ENCODE data around the gene VN1R5.
"Not testable (repeated sequence)": the region's sequence is repeated elsewhere in the genome, so short reads cannot be mapped to it uniquely, and the experiment has no call there.

DNA sequence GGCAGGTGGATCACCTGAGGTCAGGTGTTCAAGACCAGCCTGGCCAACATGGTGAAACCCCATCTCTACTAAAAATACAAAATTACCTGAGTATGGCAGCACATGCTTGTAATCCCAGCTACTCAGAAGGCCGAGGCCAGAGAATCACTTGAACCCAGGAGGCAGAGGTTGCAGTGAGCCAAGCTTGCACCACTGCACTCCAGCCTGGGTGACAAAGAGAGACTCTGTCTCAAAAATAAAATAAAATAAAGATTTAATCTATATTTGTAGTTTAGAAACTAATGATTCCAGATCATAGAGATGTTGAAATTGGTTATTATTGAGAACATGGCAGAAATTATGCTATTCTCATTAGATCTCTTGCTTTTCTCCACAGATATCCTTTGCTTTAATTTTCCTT is at the start of gene VN1R5:
- TF ChIP-seq, protein P1, sequence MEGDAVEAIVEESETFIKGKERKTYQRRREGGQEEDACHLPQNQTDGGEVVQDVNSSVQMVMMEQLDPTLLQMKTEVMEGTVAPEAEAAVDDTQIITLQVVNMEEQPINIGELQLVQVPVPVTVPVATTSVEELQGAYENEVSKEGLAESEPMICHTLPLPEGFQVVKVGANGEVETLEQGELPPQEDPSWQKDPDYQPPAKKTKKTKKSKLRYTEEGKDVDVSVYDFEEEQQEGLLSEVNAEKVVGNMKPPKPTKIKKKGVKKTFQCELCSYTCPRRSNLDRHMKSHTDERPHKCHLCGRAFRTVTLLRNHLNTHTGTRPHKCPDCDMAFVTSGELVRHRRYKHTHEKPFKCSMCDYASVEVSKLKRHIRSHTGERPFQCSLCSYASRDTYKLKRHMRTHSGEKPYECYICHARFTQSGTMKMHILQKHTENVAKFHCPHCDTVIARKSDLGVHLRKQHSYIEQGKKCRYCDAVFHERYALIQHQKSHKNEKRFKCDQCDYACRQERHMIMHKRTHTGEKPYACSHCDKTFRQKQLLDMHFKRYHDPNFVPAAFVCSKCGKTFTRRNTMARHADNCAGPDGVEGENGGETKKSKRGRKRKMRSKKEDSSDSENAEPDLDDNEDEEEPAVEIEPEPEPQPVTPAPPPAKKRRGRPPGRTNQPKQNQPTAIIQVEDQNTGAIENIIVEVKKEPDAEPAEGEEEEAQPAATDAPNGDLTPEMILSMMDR (IDR thresholded peaks at IDR 0.05; ENCODE audit: low read depth, low read length, poor library complexity, severe bottlenecking), result not testable (repeated sequence)
- not testable (repeated sequence) for TF ChIP-seq EZH2phosphoT487 (IDR thresholded peaks at IDR 0.05; ENCODE audit: borderline replicate concordance, low read length)
